Endothelial cell of umbilical vein (primary cell): ENCODE results near the gene LCOR. TPM values are rescaled to one million over a fixed set of nuclear protein-coding genes. Genes with fewer than 3 reads are reported as not detected.

Experiments used
- BruUV-seq: library from RNA; stranded (reverse); fragments of 400-500 nt; replicated peaks from 2 replicates; lab custom pipeline; 2021; lab: Mats Ljungman, UMichigan
- CTCF ChIA-PET: fragments of 300-600, 350-600 bp; sonication (Branson Sonifier 250); formaldehyde crosslinking; loops from one replicate; lab custom pipeline; 2021; ENCODE audit warnings: antibody characterized with exemption, inconsistent platforms; lab: Charles Lee
- POLR2A ChIA-PET: fragments of 300-600, 350-600 bp; sonication (Branson Sonifier 250); formaldehyde crosslinking; loops from one replicate; lab custom pipeline; 2021; ENCODE audit warnings: antibody characterized with exemption, inconsistent platforms; lab: Charles Lee
- DNase-seq: peaks from one replicate; pipeline ENCODE4 v3.0.0-alpha.2; 2011; ENCODE audit warnings: low read depth, low spot score
- FAIRE-seq: peaks from 2 replicates; lab custom pipeline; 2011; peaks lifted over from hg19 to GRCh38; lab: Jason Lieb, UNC
- H2AFZ ChIP-seq: 2 replicates; pipeline ENCODE4 v1.6.0; 2012; ENCODE audit warnings: low read depth, low read length, control low read depth, inconsistent platforms
- H3K27ac ChIP-seq: 2 replicates; pipeline ENCODE4 v1.5.1; 2011; ENCODE audit warnings: low read depth, mild to moderate bottlenecking, control low read depth, low read length, moderate library complexity; ENCODE audit not compliant: insufficient read depth
- H3K27me3 ChIP-seq, 2 experiments: 2 replicates each; pipeline versions ENCODE4 v1.6.0 to v1.6.1; 2011; ENCODE audit warnings: low read length in 2 of 2, mixed read lengths in 1 of 2; ENCODE audit not compliant: control insufficient read depth in 2 of 2, insufficient read depth in 2 of 2
- H3K36me3 ChIP-seq, 2 experiments: 2 replicates in 1 of 2; 3 replicates in 1 of 2; pipeline ENCODE4 v1.5.1; 2011; ENCODE audit warnings: low read length in 2 of 2, mild to moderate bottlenecking in 1 of 2, moderate library complexity in 1 of 2; ENCODE audit not compliant: control insufficient read depth in 2 of 2, insufficient read depth in 2 of 2; ENCODE audit errors: extremely low read depth in 1 of 2
- H3K4me1 ChIP-seq: 3 replicates; pipeline ENCODE4 v1.5.1; 2011; ENCODE audit warnings: mild to moderate bottlenecking, low read length; ENCODE audit not compliant: control insufficient read depth, insufficient read depth; ENCODE audit errors: extremely low read depth
- H3K4me2 ChIP-seq: 2 replicates; pipeline ENCODE4 v1.6.1; 2011; ENCODE audit warnings: low read length, control low read depth, mixed read lengths; ENCODE audit not compliant: insufficient read depth
- H3K4me3 ChIP-seq, 3 experiments: fragments of 200-600 bp in 1 of 3; sonication (generic), shearing (Covaris generic) in 1 of 3; replicated peaks in 1 of 3; 2 replicates each; pipeline ENCODE4 v1.5.1; 2011 to 2016; ENCODE audit warnings: control low read depth in 3 of 3, low read length in 3 of 3, mild to moderate bottlenecking in 2 of 3, inconsistent platforms in 1 of 3, low read depth in 1 of 3, moderate library complexity in 1 of 3; ENCODE audit not compliant: insufficient read depth in 1 of 3
- H3K79me2 ChIP-seq: 2 replicates; pipeline ENCODE4 v1.6.0; 2012; ENCODE audit warnings: low read length, inconsistent platforms; ENCODE audit not compliant: control insufficient read depth, insufficient read depth
- H3K9ac ChIP-seq: replicated peaks from 2 replicates; pipeline ENCODE3; 2011; ENCODE audit warnings: low read length, control low read depth; ENCODE audit not compliant: insufficient read depth; ENCODE audit errors: extremely low read depth
- H3K9me1 ChIP-seq: replicated peaks from 3 replicates; pipeline ENCODE4 v1.6.0; 2011; ENCODE audit warnings: mild to moderate bottlenecking, low read length; ENCODE audit not compliant: control insufficient read depth, insufficient read depth; ENCODE audit errors: extremely low read depth
- H3K9me3 ChIP-seq: replicated peaks from 2 replicates; pipeline ENCODE4 v1.5.1; 2012; ENCODE audit warnings: low read length, inconsistent platforms; ENCODE audit not compliant: control insufficient read depth, insufficient read depth
- H4K20me1 ChIP-seq: replicated peaks from 2 replicates; pipeline ENCODE3; 2011; ENCODE audit warnings: mild to moderate bottlenecking, low read length; ENCODE audit not compliant: control insufficient read depth, insufficient read depth; ENCODE audit errors: extremely low read depth
- EZH2 ChIP-seq: IDR thresholded peaks from 2 replicates; pipeline ENCODE4 v1.6.1; 2012; ENCODE audit warnings: borderline replicate concordance, low read depth, mild to moderate bottlenecking, moderate library complexity, low read length, inconsistent platforms; ENCODE audit not compliant: severe bottlenecking
- FOS ChIP-seq: IDR thresholded peaks from 2 replicates; pipeline ENCODE4 v1.6.1; 2011; ENCODE audit warnings: mild to moderate bottlenecking, low read length, moderate library complexity, borderline replicate concordance; ENCODE audit not compliant: insufficient read depth
- GATA2 ChIP-seq: IDR thresholded peaks from 2 replicates; pipeline ENCODE4 v1.7.0; 2011; ENCODE audit warnings: low read depth, mild to moderate bottlenecking, moderate library complexity, mixed read lengths, low read length; ENCODE audit not compliant: insufficient read length, insufficient read depth
- JUN ChIP-seq: IDR thresholded peaks from 2 replicates; pipeline ENCODE4 v1.6.1; 2011; ENCODE audit warnings: borderline replicate concordance, low read depth; ENCODE audit not compliant: insufficient read length, insufficient read depth
- MYC ChIP-seq: IDR thresholded peaks from one replicate; pipeline ENCODE4 v1.6.1; 2011; ENCODE audit warnings: mild to moderate bottlenecking, low read depth, low read length
- POLR2A ChIP-seq: IDR thresholded peaks from 2 replicates; pipeline ENCODE4 v1.6.1; 2012; ENCODE audit warnings: low read depth, mild to moderate bottlenecking, control low read depth, low read length
- POLR2AphosphoS5 ChIP-seq: IDR thresholded peaks from 2 replicates; pipeline ENCODE4 v1.6.1; 2012; ENCODE audit warnings: low read depth, mild to moderate bottlenecking, control low read depth, low read length, moderate library complexity; ENCODE audit not compliant: insufficient read depth
- dilution Hi-C: fragments of 300-500 bp; cut with MboI; formaldehyde crosslinking; loops from one replicate; pipeline ENCODE4 v1.15.0; 2019; ENCODE audit warnings: low sequenced_read_pairs; ENCODE audit not compliant: extremely low pct_ligation_motif_present
- intact Hi-C: fragments of 100-400 bp; cut with micrococcal nuclease; formaldehyde crosslinking; loops from one replicate; pipeline ENCODE4 v1.10.0; 2022
- polyA plus RNA-seq, 4 experiments: library from polyadenylated mRNA; depleted of rRNA in 3 of 4; stranded (reverse) in 3 of 4; unstranded in 1 of 4; fragments of >200 nt; gene quantifications; 2 replicates each; pipeline versions ENCODE4 v1.2.1 to v1.2.3, GENCODE V29; 2011 to 2012; ENCODE audit warnings: missing spikeins in 1 of 4
- total RNA-seq: library from RNA; stranded (reverse); gene quantifications from 2 replicates; pipeline ENCODE4 v1.2.3, GENCODE V29; 2021
- TF ChIP-seq, protein P1 (sequence below): IDR thresholded peaks from 2 replicates; pipeline ENCODE4 v1.6.1; 2011; ENCODE audit not compliant: insufficient read depth, insufficient read length
- TF ChIP-seq, protein P2 (sequence below), 2 donors: IDR thresholded peaks; 1 replicate in 1 of 2; 2 replicates in 1 of 2; pipeline ENCODE4 v1.5.1; 2011; ENCODE audit warnings: low read length in 2 of 2, mild to moderate bottlenecking in 2 of 2, moderate library complexity in 2 of 2, control low read depth in 1 of 2, inconsistent platforms in 1 of 2, low read depth in 1 of 2; ENCODE audit not compliant: insufficient read depth in 1 of 2; ENCODE audit errors: extremely low read depth in 1 of 2

The LCOR gene
- total and polyA plus RNA-seq, 2 donors (not counting 3 experiments of a cell fraction or from before 2014, with no cell fraction given), result 11.6 to 39.0 TPM

DNA sequence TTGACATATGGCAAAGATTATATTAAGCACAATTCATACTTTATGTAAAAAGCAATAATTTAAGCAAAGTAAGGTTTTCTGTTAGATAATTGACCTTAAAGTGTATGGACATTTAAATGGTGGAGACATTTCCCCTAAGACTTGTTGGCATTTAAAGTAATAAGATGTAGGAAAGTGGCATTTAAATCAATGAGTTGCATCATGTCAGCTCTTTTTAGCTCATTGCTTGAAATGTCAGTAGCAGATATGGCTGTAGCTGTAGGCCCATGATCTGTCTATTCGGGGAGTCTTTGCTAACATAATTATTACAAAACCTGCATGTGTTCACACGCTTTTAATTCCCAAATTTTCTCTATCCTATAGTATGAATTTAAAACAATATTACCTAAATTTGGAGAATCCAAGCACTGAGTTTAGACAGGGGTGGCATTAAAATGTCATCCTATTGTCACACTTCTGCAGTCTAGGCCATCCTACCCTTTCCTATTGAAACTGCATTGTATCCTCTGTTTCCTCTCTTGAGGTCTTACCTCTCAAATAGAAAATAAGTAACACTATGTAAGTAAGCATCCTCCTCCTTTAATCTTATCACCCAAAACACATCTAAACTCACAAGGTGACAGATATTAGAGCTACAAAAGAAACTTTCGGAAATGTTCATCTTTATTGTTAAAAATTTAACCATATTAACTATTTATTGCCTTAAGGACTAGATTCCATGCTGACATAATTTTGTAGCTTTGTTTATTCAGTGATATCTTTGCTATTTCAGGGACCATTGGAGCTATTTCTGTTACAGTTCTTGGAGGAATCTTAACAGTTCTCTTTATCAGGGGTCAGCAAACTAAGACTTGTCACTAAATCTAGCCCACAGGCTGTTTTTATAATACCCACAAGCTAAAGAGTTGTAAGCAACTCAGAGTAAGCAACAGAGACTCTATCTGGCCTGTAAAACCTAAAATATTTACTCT lies 91.2 kb downstream of the LCOR start:
- no peak overlapping the region for H3K9ac ChIP-seq
- DNase-seq, result peak; percentile 11
- no peaks in the 10 kb centered on the region for H3K4me1 ChIP-seq
- dilution Hi-C loops (no loop called here), intact Hi-C loops (no loop called here)
- H3K9me3 ChIP-seq, result no peaks in the 10 kb centered on the region
- H4K20me1 ChIP-seq, result peaks cover 7% of the 10 kb centered on the region
- H3K4me3 ChIP-seq, result no peak overlapping the region
- no peaks in the 10 kb centered on the region for H3K27me3 ChIP-seq
- no peak overlapping the region for H2AFZ ChIP-seq
- no peak for FAIRE-seq
- peaks cover 39% of the 10 kb centered on the region for H3K79me2 ChIP-seq
- H3K36me3 ChIP-seq, result peaks cover 0 to under 1% of the 10 kb centered on the region in 2 experiments
- TF ChIP-seq POLR2AphosphoS5, result no peak
- no peak for TF ChIP-seq FOS
- TF ChIP-seq, protein P1, sequence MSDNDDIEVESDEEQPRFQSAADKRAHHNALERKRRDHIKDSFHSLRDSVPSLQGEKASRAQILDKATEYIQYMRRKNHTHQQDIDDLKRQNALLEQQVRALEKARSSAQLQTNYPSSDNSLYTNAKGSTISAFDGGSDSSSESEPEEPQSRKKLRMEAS, result no peak
- TF ChIP-seq GATA2, result no peak
- TF ChIP-seq, protein P2, sequence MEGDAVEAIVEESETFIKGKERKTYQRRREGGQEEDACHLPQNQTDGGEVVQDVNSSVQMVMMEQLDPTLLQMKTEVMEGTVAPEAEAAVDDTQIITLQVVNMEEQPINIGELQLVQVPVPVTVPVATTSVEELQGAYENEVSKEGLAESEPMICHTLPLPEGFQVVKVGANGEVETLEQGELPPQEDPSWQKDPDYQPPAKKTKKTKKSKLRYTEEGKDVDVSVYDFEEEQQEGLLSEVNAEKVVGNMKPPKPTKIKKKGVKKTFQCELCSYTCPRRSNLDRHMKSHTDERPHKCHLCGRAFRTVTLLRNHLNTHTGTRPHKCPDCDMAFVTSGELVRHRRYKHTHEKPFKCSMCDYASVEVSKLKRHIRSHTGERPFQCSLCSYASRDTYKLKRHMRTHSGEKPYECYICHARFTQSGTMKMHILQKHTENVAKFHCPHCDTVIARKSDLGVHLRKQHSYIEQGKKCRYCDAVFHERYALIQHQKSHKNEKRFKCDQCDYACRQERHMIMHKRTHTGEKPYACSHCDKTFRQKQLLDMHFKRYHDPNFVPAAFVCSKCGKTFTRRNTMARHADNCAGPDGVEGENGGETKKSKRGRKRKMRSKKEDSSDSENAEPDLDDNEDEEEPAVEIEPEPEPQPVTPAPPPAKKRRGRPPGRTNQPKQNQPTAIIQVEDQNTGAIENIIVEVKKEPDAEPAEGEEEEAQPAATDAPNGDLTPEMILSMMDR (IDR thresholded peaks at IDR 0.05; ENCODE audit: extremely low read depth in 1 of 2, insufficient read depth in 1 of 2, low read depth in 1 of 2, low read length in 2 of 2), result no peak
- TF ChIP-seq JUN, result no peak
- TF ChIP-seq POLR2A, result no peak
- TF ChIP-seq EZH2, result no peak
- no peak for TF ChIP-seq MYC
- H3K9me1 ChIP-seq, result no peaks in the 10 kb centered on the region
- no peak overlapping the region for H3K27ac ChIP-seq
- POLR2A ChIA-PET, result no interaction called here
- CTCF ChIA-PET, result interaction anchor here (0.9 to 1.6 kb wide), 2 partner anchors 10 to 102 kb away, joined by 3 to 5 read pairs; no protein-coding TSS in a partner anchor
- no peak overlapping the region for H3K4me2 ChIP-seq
- no TSS peak for BruUV-seq
